Upper lobe of right lung (tissue), 1 donor: ENCODE results near the gene MFAP2. TPM values are rescaled to one million over a fixed set of nuclear protein-coding genes. Genes with fewer than 3 reads are reported as not detected.

Source experiments
- ATAC-seq: fragments of 200-7000 bp; cut with Tn5 transposase; one replicate; pipeline ENCODE4 v1.9.1; 2020; ENCODE audit warnings: mild to moderate bottlenecking, moderate library complexity
- DNase-seq: peaks from one replicate; pipeline ENCODE4 v3.0.0-alpha.2; 2020
- H3K27ac ChIP-seq: fragments of 200-600 bp; one replicate; pipeline ENCODE4 v1.8.0; 2022
- H3K27me3 ChIP-seq: fragments of 200-600 bp; one replicate; pipeline ENCODE4 v1.8.0; 2022; ENCODE audit warnings: mild to moderate bottlenecking
- H3K36me3 ChIP-seq: fragments of 200-600 bp; one replicate; pipeline ENCODE4 v1.8.0; 2022
- H3K4me1 ChIP-seq: fragments of 200-600 bp; one replicate; pipeline ENCODE4 v1.8.0; 2022
- H3K4me3 ChIP-seq: fragments of 200-600 bp; one replicate; pipeline ENCODE4 v1.8.0; 2022; ENCODE audit warnings: mild to moderate bottlenecking
- H3K9me3 ChIP-seq: fragments of 200-600 bp; one replicate; pipeline ENCODE4 v1.8.0; 2022
- CTCF ChIP-seq: fragments of 200-600 bp; IDR thresholded peaks from one replicate; pipeline ENCODE4 v1.8.0; 2022; ENCODE audit warnings: antibody characterized with exemption
- intact Hi-C: fragments of 100-400 bp; cut with DNase I; formaldehyde crosslinking; loops from one replicate; pipeline ENCODE4 v1.11.0; 2022
- long read RNA-seq: library from polyadenylated mRNA; unstranded; transcript quantifications from one replicate; pipeline ENCODE4 v2.0.0, GENCODE V29; 2021
- total RNA-seq: library from RNA; stranded (reverse); fragmentation: NEBNext Ultra II Directional; extraction: Animal tissue kit (Norgen Biotek cat#: 25700); gene quantifications from one replicate; pipeline ENCODE4 v1.2.1, GENCODE V29; 2021
- donor health status: DM: no; HTN: yes; CAD: no; lungs with severe emphysema.

Gene MFAP2
- 14.8 TPM for total RNA-seq
- long read RNA-seq, transcript MFAP2-202 (9 exons, 1,260 nt), result major isoform, 24 of 37 reads
- long read RNA-seq, partial matches to known transcripts, result 0 of 37 reads
- long read RNA-seq, other reads (novel, unspliced or antisense), result 12 of 37 reads

DNA sequence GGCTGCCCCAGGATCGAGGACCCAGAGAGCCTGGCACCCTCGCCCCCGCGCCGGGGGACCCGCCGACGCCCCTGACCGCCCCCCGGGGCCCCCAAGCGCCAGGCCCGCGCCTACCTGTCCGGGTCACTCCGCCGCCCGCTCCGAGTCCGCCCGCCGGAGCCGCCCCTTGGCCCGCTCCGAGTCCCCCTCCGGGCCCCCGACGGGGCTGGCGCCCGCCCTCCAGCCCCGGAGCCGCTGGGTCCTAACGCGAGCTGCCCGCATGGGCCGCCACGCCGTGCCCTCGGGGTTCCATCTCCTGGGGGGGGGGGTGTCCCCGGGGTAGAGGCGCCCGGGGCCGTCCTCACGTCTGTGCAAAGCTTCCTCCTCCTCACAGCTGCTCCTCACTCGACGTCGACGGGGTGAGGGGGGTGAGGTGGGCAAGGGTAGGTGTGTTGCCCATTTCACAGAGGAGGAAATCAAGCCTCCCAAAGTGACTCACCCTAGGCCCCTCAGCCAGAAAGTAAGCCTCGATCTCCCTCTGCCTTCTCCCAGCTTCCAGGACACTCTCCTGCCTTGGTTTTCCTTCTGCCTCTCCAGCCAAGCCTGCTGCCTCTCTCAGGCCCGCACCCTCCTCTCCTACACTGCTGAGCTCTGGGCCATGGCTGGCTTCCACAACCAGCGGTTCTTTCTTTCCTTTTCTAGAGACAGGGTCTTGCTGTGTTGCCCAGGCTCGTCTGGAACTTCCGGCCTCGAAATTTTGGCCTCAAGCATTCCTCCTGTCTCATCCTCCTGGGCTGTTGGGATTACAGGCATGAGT is at the start of gene MFAP2:
MFAP2 (minus strand) TSS at position 148 of the 796 bp plus-strand sequence. CDS start 2,347 bp downstream, outside the sequence.
- Histone ChIP-seq H3K36me3 (peaks cover under 1% of the 10 kb centered on the region), H3K27me3 (no peaks in the 10 kb centered on the region), H3K4me1 (no peaks in the 10 kb centered on the region), H3K4me3 (peak within 1 kb of the TSS; percentile 50), H3K27ac (peak within 1 kb of the TSS; percentile 78), H3K9me3 (no peaks in the 10 kb centered on the region)
- TF ChIP-seq CTCF, result no peak
- ATAC-seq (peak; percentile 36), DNase-seq (no peak)
- intact Hi-C loops, result no loop called here

DNA sequence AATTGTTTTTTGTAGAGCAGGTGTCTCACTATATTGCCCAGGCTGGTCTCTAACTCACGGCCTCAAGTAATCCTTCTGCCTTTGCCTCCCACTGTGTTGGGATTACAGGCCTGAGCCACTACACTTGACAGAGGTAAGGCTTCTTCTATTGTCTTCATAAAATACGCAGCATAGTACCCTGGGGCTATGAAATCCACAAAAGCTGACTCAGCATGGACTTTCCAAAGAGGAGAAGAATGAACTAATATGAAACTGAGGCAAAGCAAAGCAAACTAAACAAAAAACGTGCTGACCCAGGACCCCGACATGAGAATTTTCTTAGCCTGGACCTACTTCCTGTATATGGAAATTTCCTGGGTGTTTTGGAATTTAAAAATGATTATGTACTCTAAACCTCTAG is 49.8 kb upstream of the MFAP2 start:
- Histone ChIP-seq H3K4me1 (peaks cover 13% of the 10 kb centered on the region), H3K27ac (no peak overlapping the region), H3K9me3 (no peaks in the 10 kb centered on the region), H3K36me3 (peaks cover 79% of the 10 kb centered on the region), H3K4me3 (no peak overlapping the region), H3K27me3 (no peaks in the 10 kb centered on the region)
- no peak for TF ChIP-seq CTCF
- intact Hi-C loops, result no loop called here
- ATAC-seq (no peak), DNase-seq (no peak)

GRCh38 chr1:17028662-17029188 is 48.3 kb upstream of the MFAP2 start:
- no peak for ATAC-seq
- Histone ChIP-seq H3K27me3 (no peaks in the 10 kb centered on the region), H3K4me3 (no peak overlapping the region), H3K9me3 (no peaks in the 10 kb centered on the region), H3K4me1 (peaks cover 13% of the 10 kb centered on the region), H3K27ac (peak overlapping the region; percentile 9), H3K36me3 (peaks cover 88% of the 10 kb centered on the region)
- no peak for TF ChIP-seq CTCF
- DNase-seq, result no peak
- intact Hi-C loops, result no loop called here

GRCh38 chr1:17027900-17028299 is 47.5 kb upstream of the MFAP2 start:
- H3K4me3 ChIP-seq, result no peak overlapping the region
- H3K9me3 ChIP-seq, result no peaks in the 10 kb centered on the region
- ATAC-seq (peak; percentile 63), DNase-seq (no peak)
- H3K36me3 ChIP-seq, result peaks cover 88% of the 10 kb centered on the region
- H3K27ac ChIP-seq, result peak overlapping the region; percentile 37
- intact Hi-C loops, result no loop called here
- no peaks in the 10 kb centered on the region for H3K27me3 ChIP-seq
- TF ChIP-seq CTCF, result no peak
- peaks cover 13% of the 10 kb centered on the region for H3K4me1 ChIP-seq

DNA sequence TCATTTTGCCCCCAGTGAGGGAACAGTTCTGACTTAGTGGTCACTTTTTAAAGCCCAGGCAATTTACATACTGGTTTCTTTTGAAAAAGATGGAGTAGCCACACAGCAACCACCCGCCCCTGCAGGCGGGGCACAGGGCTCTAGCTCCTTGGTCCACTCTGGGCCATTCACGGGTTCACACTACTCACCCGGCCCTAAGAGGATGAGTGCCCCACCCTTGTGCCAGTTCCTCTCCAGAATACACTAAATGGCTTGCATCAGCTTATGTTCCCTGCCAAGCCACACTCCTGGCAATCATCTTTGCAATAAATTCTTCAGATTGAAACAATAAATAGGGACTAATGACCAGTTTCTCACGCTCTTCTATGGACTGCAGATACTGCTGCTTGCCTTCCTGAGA is 47.0 kb upstream of the MFAP2 start:
- H3K4me1 ChIP-seq, result peaks cover 13% of the 10 kb centered on the region
- peak; percentile 76 for DNase-seq
- H3K27ac ChIP-seq, result peak overlapping the region; percentile 37
- intact Hi-C loops, result no loop called here
- ATAC-seq, result peak; percentile 95
- no peaks in the 10 kb centered on the region for H3K27me3 ChIP-seq
- peaks cover 88% of the 10 kb centered on the region for H3K36me3 ChIP-seq
- TF ChIP-seq CTCF, result no peak
- H3K4me3 ChIP-seq, result no peak overlapping the region
- H3K9me3 ChIP-seq, result no peaks in the 10 kb centered on the region
